Fibroblast of the conjunctiva (primary cell): Measurements from ENCODE around the gene TTLL10.

Experiments
- DNase-seq: peaks from one replicate; pipeline ENCODE4 v3.0.0-alpha.2; 2010; ENCODE audit warnings: low read depth

The TTLL10 gene

GRCh38 chr1:1236945-1237873 is 63.5 kb downstream of the TTLL10 start:
- DNase-seq: no peak

- DNase-seq: no peak
Measured at GRCh38 chr1:1237874-1238701, 64.4 kb downstream of the TTLL10 start.

- no peak for DNase-seq
Measured at GRCh38 chr1:1238702-1239178, 65.1 kb downstream of the TTLL10 start.

GRCh38 chr1:1239227-1239613 is 65.5 kb downstream of the TTLL10 start:
- DNase-seq: no peak

- DNase-seq: no peak
Measured at GRCh38 chr1:1239614-1240347, 66.1 kb downstream of the TTLL10 start.

- no peak for DNase-seq
Measured at GRCh38 chr1:1240348-1240732, 66.7 kb downstream of the TTLL10 start.

- no peak for DNase-seq
Measured at GRCh38 chr1:1240822-1241587, 67.3 kb downstream of the TTLL10 start.

GRCh38 chr1:1241588-1242219 is 68.0 kb downstream of the TTLL10 start:
- no peak for DNase-seq

GRCh38 chr1:1242461-1243265 is 69.0 kb downstream of the TTLL10 start:
- no peak for DNase-seq

GRCh38 chr1:1243266-1243660 is 69.6 kb downstream of the TTLL10 start:
- DNase-seq: no peak

GRCh38 chr1:1243807-1244191 is 70.1 kb downstream of the TTLL10 start:
- no peak for DNase-seq

- DNase-seq: no peak
Measured at GRCh38 chr1:1244192-1244811, 70.6 kb downstream of the TTLL10 start.

- DNase-seq: no peak
Measured at GRCh38 chr1:1245178-1245816, 71.6 kb downstream of the TTLL10 start.

GRCh38 chr1:1245817-1246576 is 72.3 kb downstream of the TTLL10 start:
- DNase-seq: no peak

GRCh38 chr1:1246577-1247340 is 73.1 kb downstream of the TTLL10 start, which contains the start of gene C1QTNF12:
C1QTNF12 (minus strand) TSS chr1:1246722; CDS start chr1:1246690, 32 bp downstream.
- DNase-seq: no peak

- no peak for DNase-seq
Measured at GRCh38 chr1:1247341-1247913, 73.7 kb downstream of the TTLL10 start.
